ENCODE data around the gene TMED6. TPM values are rescaled to one million over a fixed set of nuclear protein-coding genes. Genes with fewer than 3 reads are reported as not detected.

Gene TMED6
- total RNA-seq, 1 experiment from 2014 or later: 0.72 TPM

GRCh38 chr16:69318911-69319289, 32.7 kb downstream of the TMED6 start (continued):
- TF ChIP-seq, protein P1, sequence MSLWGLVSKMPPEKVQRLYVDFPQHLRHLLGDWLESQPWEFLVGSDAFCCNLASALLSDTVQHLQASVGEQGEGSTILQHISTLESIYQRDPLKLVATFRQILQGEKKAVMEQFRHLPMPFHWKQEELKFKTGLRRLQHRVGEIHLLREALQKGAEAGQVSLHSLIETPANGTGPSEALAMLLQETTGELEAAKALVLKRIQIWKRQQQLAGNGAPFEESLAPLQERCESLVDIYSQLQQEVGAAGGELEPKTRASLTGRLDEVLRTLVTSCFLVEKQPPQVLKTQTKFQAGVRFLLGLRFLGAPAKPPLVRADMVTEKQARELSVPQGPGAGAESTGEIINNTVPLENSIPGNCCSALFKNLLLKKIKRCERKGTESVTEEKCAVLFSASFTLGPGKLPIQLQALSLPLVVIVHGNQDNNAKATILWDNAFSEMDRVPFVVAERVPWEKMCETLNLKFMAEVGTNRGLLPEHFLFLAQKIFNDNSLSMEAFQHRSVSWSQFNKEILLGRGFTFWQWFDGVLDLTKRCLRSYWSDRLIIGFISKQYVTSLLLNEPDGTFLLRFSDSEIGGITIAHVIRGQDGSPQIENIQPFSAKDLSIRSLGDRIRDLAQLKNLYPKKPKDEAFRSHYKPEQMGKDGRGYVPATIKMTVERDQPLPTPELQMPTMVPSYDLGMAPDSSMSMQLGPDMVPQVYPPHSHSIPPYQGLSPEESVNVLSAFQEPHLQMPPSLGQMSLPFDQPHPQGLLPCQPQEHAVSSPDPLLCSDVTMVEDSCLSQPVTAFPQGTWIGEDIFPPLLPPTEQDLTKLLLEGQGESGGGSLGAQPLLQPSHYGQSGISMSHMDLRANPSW (CRISPR knock-in tag; conservative IDR thresholded peaks at IDR 0.05; ENCODE audit: low read depth): no peak

DNA sequence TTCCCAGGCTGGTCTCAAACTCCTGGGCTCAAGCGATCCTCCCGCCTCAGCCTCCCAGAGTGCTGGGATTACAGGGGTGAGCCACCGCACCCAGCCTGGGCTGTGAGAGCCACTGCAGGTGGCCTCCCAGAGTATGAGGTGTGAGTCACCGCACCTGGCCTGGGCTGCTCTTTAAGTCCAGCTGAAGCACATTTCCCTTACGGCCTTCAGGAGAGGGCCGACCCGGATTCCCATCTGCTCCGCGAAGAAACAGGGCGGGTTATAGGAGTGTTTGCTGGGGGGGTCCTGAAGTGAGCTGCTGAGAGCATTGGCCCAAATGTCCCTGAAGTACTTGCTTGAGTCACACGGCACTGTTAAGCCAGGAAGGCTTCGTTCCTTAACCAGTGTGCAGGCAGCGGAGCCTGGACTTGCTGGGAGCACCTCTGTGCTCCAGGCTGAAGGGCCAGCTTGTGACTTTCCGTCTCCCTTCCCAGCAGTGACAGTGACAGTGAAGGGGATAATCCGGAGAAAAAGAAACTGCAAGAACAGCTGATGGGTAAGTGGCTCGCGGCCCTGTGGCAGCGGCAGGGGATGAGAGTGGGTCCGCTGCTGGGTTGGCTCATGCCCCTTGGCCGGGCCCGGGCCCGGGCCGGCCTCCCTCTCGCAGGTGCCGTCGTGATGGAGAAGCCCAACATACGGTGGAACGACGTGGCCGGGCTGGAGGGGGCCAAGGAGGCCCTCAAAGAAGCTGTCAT, 33.2 kb downstream of the TMED6 start:
- no peaks in the 10 kb centered on the region for H3K4me1 Mint-ChIP-seq
- no peak overlapping the region for H3K4me3 Mint-ChIP-seq
- ChIA-PET POLR2A (interaction anchor here (0.7 kb wide), 1 partner anchor 26 kb away, joined by 3 read pairs; no protein-coding TSS in a partner anchor), CTCF (interaction anchor here (1.0 kb wide), 1 partner anchor 78 kb away, joined by 3 read pairs; no protein-coding TSS in a partner anchor)
- ATAC-seq (no peak), DNase-seq (ENCODE audit: low spot score) (no peak)
- H3K27ac Mint-ChIP-seq: no peak overlapping the region
- peaks cover 56% of the 10 kb centered on the region for H3K36me3 Mint-ChIP-seq
- H3K9me3 Mint-ChIP-seq: no peaks in the 10 kb centered on the region
- no peaks in the 10 kb centered on the region for H3K27me3 Mint-ChIP-seq (ENCODE audit: low read depth)
- TF ChIP-seq PRDM15 (CRISPR knock-in tag; IDR thresholded peaks at IDR 0.05): no peak
- no peak for TF ChIP-seq OVOL2 (CRISPR knock-in tag; IDR thresholded peaks at IDR 0.05; ENCODE audit: borderline replicate concordance)
- TF ChIP-seq SOX15 (CRISPR knock-in tag; IDR thresholded peaks at IDR 0.05): no peak
- no peak for TF ChIP-seq ZNF121 (CRISPR knock-in tag; IDR thresholded peaks at IDR 0.05)
- no peak for TF ChIP-seq FOXK1 (CRISPR knock-in tag; IDR thresholded peaks at IDR 0.05)
- TF ChIP-seq ZNF396 (CRISPR knock-in tag; IDR thresholded peaks at IDR 0.05; ENCODE audit: borderline replicate concordance): no peak
- TF ChIP-seq CREM (CRISPR knock-in tag; IDR thresholded peaks at IDR 0.05): no peak
- TF ChIP-seq, protein P2, sequence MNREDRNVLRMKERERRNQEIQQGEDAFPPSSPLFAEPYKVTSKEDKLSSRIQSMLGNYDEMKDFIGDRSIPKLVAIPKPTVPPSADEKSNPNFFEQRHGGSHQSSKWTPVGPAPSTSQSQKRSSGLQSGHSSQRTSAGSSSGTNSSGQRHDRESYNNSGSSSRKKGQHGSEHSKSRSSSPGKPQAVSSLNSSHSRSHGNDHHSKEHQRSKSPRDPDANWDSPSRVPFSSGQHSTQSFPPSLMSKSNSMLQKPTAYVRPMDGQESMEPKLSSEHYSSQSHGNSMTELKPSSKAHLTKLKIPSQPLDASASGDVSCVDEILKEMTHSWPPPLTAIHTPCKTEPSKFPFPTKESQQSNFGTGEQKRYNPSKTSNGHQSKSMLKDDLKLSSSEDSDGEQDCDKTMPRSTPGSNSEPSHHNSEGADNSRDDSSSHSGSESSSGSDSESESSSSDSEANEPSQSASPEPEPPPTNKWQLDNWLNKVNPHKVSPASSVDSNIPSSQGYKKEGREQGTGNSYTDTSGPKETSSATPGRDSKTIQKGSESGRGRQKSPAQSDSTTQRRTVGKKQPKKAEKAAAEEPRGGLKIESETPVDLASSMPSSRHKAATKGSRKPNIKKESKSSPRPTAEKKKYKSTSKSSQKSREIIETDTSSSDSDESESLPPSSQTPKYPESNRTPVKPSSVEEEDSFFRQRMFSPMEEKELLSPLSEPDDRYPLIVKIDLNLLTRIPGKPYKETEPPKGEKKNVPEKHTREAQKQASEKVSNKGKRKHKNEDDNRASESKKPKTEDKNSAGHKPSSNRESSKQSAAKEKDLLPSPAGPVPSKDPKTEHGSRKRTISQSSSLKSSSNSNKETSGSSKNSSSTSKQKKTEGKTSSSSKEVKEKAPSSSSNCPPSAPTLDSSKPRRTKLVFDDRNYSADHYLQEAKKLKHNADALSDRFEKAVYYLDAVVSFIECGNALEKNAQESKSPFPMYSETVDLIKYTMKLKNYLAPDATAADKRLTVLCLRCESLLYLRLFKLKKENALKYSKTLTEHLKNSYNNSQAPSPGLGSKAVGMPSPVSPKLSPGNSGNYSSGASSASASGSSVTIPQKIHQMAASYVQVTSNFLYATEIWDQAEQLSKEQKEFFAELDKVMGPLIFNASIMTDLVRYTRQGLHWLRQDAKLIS (CRISPR knock-in tag; IDR thresholded peaks at IDR 0.05; ENCODE audit: borderline replicate concordance): no peak
- TF ChIP-seq, protein P3, sequence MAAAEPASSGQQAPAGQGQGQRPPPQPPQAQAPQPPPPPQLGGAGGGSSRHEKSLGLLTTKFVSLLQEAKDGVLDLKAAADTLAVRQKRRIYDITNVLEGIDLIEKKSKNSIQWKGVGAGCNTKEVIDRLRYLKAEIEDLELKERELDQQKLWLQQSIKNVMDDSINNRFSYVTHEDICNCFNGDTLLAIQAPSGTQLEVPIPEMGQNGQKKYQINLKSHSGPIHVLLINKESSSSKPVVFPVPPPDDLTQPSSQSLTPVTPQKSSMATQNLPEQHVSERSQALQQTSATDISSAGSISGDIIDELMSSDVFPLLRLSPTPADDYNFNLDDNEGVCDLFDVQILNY (CRISPR knock-in tag; IDR thresholded peaks at IDR 0.05): no peak
- no peak for TF ChIP-seq SMAD4 (CRISPR knock-in tag; IDR thresholded peaks at IDR 0.05)
- TF ChIP-seq ZNF232 (CRISPR knock-in tag; IDR thresholded peaks at IDR 0.05): no peak
- TF ChIP-seq ARID4B (CRISPR knock-in tag; IDR thresholded peaks at IDR 0.05; ENCODE audit: borderline replicate concordance): no peak
- TF ChIP-seq ZNF532 (CRISPR knock-in tag; IDR thresholded peaks at IDR 0.05; ENCODE audit: borderline replicate concordance): no peak

Measured in WTC11 (cell line).